ENCODE measurements around the gene DGKD.
"Not testable (repeated sequence)": the region's sequence is repeated elsewhere in the genome, so short reads cannot be mapped to it uniquely, and the experiment has no call there.

DGKD gene

GRCh38 chr2:233387225-233387624, 32.9 kb downstream of the DGKD start:
- FAIRE-seq, result no peak

DNA sequence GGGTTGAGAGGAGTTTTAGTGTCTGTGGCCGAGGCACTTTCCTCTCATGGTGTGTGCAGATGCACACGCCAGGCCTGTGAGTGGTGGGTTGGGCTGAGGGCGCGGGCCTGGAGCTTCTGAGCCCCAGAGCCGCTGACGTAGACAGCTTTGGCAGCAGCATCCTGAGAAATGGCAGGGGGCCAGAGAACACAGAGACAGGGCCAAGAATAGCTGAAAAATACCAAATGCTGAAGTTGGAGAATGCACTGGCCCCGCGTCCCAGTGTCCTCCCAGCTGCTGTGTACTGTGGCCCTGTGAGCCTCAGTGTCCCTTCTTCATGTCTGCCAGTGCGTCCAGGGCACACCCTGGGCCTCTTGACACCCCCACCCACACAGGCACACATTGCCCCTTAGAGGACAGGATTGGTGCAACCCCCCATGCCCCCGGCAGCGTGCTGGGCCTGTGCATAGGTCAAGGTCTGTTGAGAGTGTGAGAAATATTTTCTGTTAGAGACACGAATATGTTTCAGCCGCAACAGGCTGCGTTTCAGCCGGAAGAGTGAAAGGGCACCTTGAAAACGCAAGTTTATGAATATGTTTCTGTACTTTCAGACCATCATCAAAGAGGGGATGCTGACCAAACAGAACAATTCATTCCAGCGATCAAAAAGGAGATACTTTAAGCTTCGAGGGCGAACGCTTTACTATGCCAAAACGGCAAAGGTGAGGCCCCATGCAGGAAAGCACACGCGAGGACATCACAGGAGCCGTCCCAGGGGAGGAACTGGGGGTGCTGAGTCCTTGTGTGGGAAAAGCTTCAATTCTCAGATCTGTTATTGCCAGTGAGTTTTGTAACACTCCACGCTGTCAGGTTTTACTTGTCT, 33.6 kb downstream of the DGKD start:
- no peak for FAIRE-seq

DNA sequence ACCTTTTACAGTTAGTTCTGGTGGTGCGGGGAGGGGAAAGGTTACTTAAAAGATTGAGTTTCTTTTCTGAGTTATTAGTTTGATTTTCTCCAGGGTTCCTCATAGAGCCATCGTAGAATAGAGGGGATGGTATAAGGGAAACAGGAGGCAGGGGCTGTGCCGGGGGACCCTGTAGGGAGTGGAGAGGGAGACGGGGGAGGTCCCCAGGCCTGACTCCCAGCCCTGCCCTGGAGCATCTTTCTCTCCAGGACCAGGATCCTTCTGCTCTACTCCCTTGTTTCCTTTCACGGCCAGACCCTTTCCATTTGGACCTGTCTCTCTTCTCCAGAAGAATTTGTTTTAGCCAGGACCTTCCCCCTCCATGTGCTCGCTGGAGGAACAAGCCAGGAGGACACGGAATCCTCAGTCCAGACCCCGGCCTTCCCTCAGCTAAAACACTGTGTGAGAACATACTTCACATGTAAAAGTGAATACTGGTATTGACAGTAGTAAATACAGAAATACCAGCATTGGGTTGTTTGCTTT, 35.4 kb downstream of the DGKD start:
- no peak for FAIRE-seq

DNA sequence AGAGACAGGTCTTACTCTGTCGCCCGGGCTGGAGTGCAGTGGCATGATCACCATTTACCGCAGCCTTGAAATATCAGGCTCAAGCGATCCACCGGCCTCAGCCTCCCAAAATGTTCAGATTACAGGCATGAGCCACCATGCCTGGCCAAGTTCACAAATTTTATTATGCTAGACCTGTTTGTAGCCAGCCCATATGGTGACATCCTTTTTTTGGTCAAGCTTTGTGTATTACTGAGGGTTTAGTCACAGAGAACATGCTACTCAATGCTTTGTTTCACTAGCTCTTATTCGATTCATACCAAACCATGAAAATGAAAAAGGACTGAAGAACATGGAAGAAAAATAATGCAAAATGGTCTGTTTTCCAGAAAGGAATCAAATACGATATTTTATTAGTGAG, 41.4 kb downstream of the DGKD start:
- no peak for FAIRE-seq

GRCh38 chr2:233396726-233397665, 42.7 kb downstream of the DGKD start:
- not testable (repeated sequence) for FAIRE-seq

DNA sequence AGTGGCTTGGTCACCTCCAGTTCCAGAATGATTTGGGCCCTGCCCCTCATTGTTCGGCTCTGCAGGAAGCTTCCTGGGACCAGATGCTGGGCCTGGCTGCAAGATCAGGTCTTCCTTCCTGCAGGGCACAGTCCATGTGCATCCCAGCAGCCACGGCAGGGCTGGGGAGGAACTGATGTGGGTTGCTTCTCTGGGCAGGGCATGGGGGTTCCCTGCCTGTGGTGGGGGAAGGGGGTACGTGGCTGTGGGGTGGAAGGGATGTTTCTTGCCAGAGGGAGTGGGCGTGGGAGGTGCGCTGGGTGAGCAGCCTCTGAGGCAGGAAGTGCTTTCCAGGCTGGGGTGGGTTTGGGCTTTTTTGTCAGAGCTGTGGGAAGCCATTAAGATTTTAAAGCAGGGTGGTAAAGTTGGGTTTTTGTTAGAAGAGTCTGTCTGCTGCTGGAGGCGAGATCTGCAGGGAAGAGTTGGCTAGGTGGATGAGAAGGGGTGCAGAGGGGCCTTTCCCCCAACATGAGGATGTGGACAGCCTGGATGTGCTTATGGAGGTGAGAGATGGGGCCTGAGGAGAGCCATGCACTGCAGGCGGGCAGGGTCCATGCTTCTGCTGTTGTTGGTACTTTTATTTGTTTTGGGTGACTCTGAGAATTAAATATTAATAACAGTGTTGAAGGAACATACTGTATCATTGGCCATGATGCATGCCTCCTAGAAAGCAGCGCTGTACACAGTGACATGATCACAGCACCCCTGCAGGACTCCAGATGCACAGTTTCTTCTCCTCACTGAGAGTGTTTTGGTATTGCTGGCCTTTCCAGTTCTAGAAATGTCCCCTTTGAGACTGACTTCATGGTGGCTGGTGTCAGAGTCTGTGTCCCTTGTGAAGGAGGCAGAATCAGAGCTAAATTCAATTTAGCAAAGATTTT, 45.3 kb downstream of the DGKD start:
- no peak for FAIRE-seq

GRCh38 chr2:233400341-233400740, 46.0 kb downstream of the DGKD start:
- no peak for FAIRE-seq

DNA sequence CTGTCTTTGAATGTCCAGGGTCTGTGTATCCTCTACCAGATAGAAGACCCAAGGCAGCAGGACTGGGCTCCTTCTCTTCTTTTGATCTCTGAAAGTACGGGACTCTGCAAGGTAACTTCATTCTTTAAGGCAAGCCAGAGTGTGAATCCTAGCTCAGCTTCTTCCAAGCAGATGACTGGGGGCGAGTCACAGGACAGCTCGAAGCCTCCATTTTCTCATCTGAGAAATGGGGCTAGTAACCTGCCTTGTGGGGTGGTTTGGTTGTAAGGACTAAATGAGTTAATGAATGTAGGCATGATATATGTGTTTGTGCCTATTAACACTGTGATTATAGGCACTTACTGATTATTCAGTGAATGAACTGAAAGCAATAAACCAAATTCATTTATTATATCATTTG, 46.7 kb downstream of the DGKD start:
- no peak for FAIRE-seq

DNA sequence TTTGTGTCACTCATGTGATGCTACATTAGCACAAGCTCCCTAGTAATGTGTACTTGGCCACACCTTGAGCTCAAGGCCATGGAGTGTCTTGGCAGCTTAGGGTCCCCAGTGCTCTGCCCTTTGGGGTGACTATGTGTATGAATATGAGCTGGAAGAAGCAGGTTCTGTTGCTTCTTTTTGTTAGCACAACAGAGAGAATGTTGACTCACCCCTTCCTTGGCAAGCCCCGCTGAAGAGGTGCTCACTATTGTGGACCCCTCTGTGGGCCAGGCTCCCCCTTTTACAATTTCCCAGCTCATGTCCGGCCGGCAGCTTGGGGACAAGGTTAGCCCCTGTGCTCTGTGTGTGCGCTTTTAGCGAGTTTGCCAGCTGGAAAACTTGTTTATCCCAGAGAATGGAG, 48.1 kb downstream of the DGKD start:
- no peak for FAIRE-seq

DNA sequence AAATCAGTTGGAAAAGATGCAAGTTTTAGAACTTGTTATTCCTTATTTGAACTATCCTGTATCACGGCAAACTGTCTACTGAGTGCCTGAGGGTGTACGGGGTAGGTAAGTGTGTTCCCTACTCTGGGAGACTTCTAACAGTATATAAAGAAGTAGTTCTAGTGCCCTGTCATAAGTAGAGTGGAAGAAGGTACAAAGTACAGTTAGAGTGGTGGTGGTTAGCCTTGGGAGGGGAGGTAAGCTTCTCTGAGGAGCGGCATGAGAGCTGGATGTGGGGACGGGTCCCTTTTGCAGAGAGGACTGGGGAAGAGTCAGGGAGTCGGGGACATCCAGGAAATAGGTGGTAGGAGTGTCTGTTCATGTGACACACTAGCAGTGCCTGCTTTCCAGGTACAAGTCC, 48.5 kb downstream of the DGKD start:
- no peak for FAIRE-seq

GRCh38 chr2:233404222-233404621, 49.9 kb downstream of the DGKD start:
- FAIRE-seq, result no peak

- no peak for FAIRE-seq
These were observed 52.6 kb downstream of the DGKD start for GRCh38 chr2:233406865-233407264.

- no peak for FAIRE-seq
These were observed 53.5 kb downstream of the DGKD start for GRCh38 chr2:233407771-233408181.

DNA sequence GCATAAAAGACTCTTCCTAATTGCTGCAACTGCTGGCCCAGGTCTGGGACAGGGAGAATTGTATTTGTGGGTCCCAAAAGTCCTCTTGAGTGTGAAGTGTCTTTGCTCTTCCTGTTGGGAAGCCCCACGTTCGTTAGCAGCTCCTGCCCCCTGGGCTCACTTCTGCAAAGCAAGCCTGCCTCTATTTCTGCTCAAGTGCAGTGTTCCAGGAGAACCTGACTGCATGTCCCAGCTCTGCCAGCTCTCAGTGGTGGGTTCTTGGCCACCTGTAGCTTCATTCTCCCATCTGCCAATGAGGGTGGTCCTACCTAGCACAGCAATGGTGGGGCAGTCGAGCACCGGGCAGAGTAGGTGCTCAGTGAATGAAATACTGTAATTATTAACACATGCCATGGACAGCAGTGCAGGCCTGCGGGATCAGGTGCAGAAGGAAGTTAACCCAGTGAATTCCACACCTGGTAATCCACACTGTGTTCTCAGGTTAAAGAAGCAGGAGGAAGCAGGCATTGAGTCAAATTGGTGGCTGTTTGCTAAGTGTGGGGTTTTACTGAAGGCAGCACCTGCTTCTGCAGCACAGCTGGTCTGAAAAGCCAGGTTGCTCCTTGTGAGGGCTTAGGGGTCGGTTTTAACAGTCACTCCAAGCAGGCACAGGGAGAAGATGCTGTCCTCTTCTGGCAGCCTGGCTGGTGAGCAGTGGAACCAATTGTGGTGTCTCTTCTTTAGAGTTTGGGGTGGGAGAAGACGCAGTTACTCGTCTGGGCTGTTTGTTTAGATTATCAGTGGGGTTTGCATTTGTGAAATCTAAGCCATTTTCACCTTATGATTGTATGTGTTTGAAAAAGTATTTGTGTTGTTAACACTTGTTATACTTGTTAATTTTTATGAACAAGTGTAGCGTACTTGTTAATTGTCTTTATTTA, 54.3 kb downstream of the DGKD start:
- no peak for FAIRE-seq

GRCh38 chr2:233409286-233409991, 55.1 kb downstream of the DGKD start:
- FAIRE-seq, result no peak

GRCh38 chr2:233410196-233410760, 56.0 kb downstream of the DGKD start:
- FAIRE-seq, result no peak

GRCh38 chr2:233411162-233411561, 56.9 kb downstream of the DGKD start:
- no peak for FAIRE-seq

GRCh38 chr2:233412405-233412804, 58.1 kb downstream of the DGKD start:
- no peak for FAIRE-seq

- no peak for FAIRE-seq
These were observed 58.8 kb downstream of the DGKD start for GRCh38 chr2:233413046-233413445.

- FAIRE-seq, result no peak
These were observed 59.4 kb downstream of the DGKD start for GRCh38 chr2:233413559-233414272.

Measured in A204.1 (cell line).